SH-SY5Y (cell line): Measurements from ENCODE around the gene CRBN.

Experiments
- GATA2 ChIP-seq: IDR thresholded peaks from 2 replicates; pipeline ENCODE4 v1.6.1; 2011; ENCODE audit warnings: mild to moderate bottlenecking, low read depth, low read length
- GATA3 ChIP-seq: IDR thresholded peaks from 2 replicates; pipeline ENCODE4 v1.6.1; 2011; ENCODE audit warnings: low read depth, mild to moderate bottlenecking, low read length, moderate library complexity

Gene CRBN

GRCh38 chr3:3149560-3149959, 29.9 kb downstream of the CRBN start:
- TF ChIP-seq GATA2 = no peak
- TF ChIP-seq GATA3 = no peak

- no peak for TF ChIP-seq GATA2
- TF ChIP-seq GATA3 = no peak
These were observed 33.7 kb downstream of the CRBN start for GRCh38 chr3:3145831-3146230.

- TF ChIP-seq GATA2 (no peak), GATA3 (no peak)
These were observed 37.6 kb downstream of the CRBN start for GRCh38 chr3:3141939-3142338.

- no peak for TF ChIP-seq GATA2
- no peak for TF ChIP-seq GATA3
These were observed 42.0 kb downstream of the CRBN start for GRCh38 chr3:3137526-3137925.

GRCh38 chr3:3134750-3135448, 44.6 kb downstream of the CRBN start:
- TF ChIP-seq GATA3 (no peak), GATA2 (no peak)

GRCh38 chr3:3133500-3133899, 46.0 kb downstream of the CRBN start:
- TF ChIP-seq GATA3 (no peak), GATA2 (no peak)

- TF ChIP-seq GATA3 = no peak
- TF ChIP-seq GATA2 = no peak
These were observed 49.9 kb downstream of the CRBN start for GRCh38 chr3:3129579-3129978.

GRCh38 chr3:3127432-3128010, 52.0 kb downstream of the CRBN start:
- TF ChIP-seq GATA3 = no peak
- no peak for TF ChIP-seq GATA2

- no peak for TF ChIP-seq GATA3
- peak; percentile 20; the same call in 1 of the 2 replicates for TF ChIP-seq GATA2
These were observed 52.7 kb downstream of the CRBN start, which contains the start of gene TRNT1 for GRCh38 chr3:3126477-3127431. Gene TRNT1 (plus strand): TSS chr3:3126940. CDS start chr3:3129041, 2,101 bp downstream.

GRCh38 chr3:3125977-3126376, 53.5 kb downstream of the CRBN start:
- TF ChIP-seq GATA2 (no peak), GATA3 (no peak)

- no peak for TF ChIP-seq GATA2
- no peak for TF ChIP-seq GATA3
These were observed 60.1 kb downstream of the CRBN start for GRCh38 chr3:3119393-3119851.

- TF ChIP-seq GATA3 (no peak), GATA2 (no peak)
These were observed 61.8 kb downstream of the CRBN start for GRCh38 chr3:3117651-3118050.

- TF ChIP-seq GATA2 (no peak), GATA3 (no peak)
These were observed 66.3 kb downstream of the CRBN start for GRCh38 chr3:3113042-3113709.

GRCh38 chr3:3110749-3111361, 68.6 kb downstream of the CRBN start:
- no peak for TF ChIP-seq GATA3
- no peak for TF ChIP-seq GATA2
